ENCODE data around the gene TTC28.

The TTC28 gene

GRCh38 chr22:28601915-28602314 is 77.7 kb downstream of the TTC28 start:
- TF ChIP-seq MZF1 (tag by site-specific recombination; IDR thresholded peaks at IDR 0.05; ENCODE audit: borderline replicate concordance), result no peak
- TF ChIP-seq ZSCAN4 (tag by site-specific recombination; IDR thresholded peaks at IDR 0.05), result peak; percentile 5; the same call in 1 of the 2 replicates
- Histone ChIP-seq H3K9me3 (ENCODE audit: control insufficient read depth, insufficient read depth, low read depth, low read length) (no peaks in the 10 kb centered on the region), H3K4me1 (ENCODE audit: control insufficient read depth, insufficient read depth, low read length) (no peaks in the 10 kb centered on the region), H3K36me3 (ENCODE audit: control insufficient read depth in 2 of 2, insufficient read depth in 1 of 2, low read length in 2 of 2) (no peaks in the 10 kb centered on the region), H3K4me3 (ENCODE audit: low read depth, low read length) (no peak overlapping the region), H3K27ac (ENCODE audit: extremely low read depth, low read depth, low read length) (no peak overlapping the region)
- CTCF ChIA-PET, result interaction anchor here (0.6 to 3.4 kb wide), 15 partner anchors 11 to 644 kb away, joined by 3 to 131 read pairs (median 6); no protein-coding TSS in a partner anchor
- POLR2A ChIA-PET, result interaction anchor here (1.4 kb wide), 1 partner anchor 171 kb away, joined by 3 read pairs; the partner anchor contains the start of gene CCDC117

GRCh38 chr22:28600546-28601143 is 79.0 kb downstream of the TTC28 start:
- peak; percentile 89 for TF ChIP-seq ZBTB44 (tag by site-specific recombination; IDR thresholded peaks at IDR 0.05)
- no peak for TF ChIP-seq ZNF626 (tag by site-specific recombination; IDR thresholded peaks at IDR 0.05)
- TF ChIP-seq ZNF341 (tag by site-specific recombination; IDR thresholded peaks at IDR 0.05; ENCODE audit: low read depth), result no peak
- 0 out of 2 replicates have a peak, but pooled peaks have one; percentile 15 for TF ChIP-seq ZEB2 (tag by site-specific recombination; IDR thresholded peaks at IDR 0.05)
- TF ChIP-seq ZNF654 (tag by site-specific recombination; IDR thresholded peaks at IDR 0.05; ENCODE audit: low read depth), result peak; percentile 78
- Histone ChIP-seq H3K4me3 (ENCODE audit: low read depth, low read length) (no peak overlapping the region), H3K9me3 (ENCODE audit: control insufficient read depth, insufficient read depth, low read depth, low read length) (no peaks in the 10 kb centered on the region), H3K4me1 (ENCODE audit: control insufficient read depth, insufficient read depth, low read length) (no peaks in the 10 kb centered on the region), H3K36me3 (ENCODE audit: control insufficient read depth in 2 of 2, insufficient read depth in 1 of 2, low read length in 2 of 2) (no peaks in the 10 kb centered on the region), H3K27ac (ENCODE audit: extremely low read depth, low read depth, low read length) (no peak overlapping the region)
- ChIA-PET CTCF (interaction anchor here (0.6 to 3.4 kb wide), 48 partner anchors 8 to 674 kb away, joined by 3 to 131 read pairs (median 4); no protein-coding TSS in a partner anchor), POLR2A (interaction anchor here (1.4 kb wide), 2 partner anchors 85 to 172 kb away, joined by 3 read pairs; partner anchors contain the start of gene CCDC117)

- CTCF ChIA-PET, result interaction anchor here (0.5 to 3.4 kb wide), 32 partner anchors 9 to 608 kb away, joined by 3 to 131 read pairs (median 4); no protein-coding TSS in a partner anchor
- Histone ChIP-seq H3K27ac (ENCODE audit: extremely low read depth, low read depth, low read length) (no peak overlapping the region), H3K36me3 (ENCODE audit: control insufficient read depth in 2 of 2, insufficient read depth in 1 of 2, low read length in 2 of 2) (no peaks in the 10 kb centered on the region), H3K4me3 (ENCODE audit: low read depth, low read length) (no peak overlapping the region), H3K9me3 (ENCODE audit: control insufficient read depth, insufficient read depth, low read depth, low read length) (no peaks in the 10 kb centered on the region), H3K4me1 (ENCODE audit: control insufficient read depth, insufficient read depth, low read length) (no peaks in the 10 kb centered on the region)
- POLR2A ChIA-PET, result no interaction called here
- TF ChIP-seq ZNF274 (IDR thresholded peaks at IDR 0.05; ENCODE audit: low read length) (no peak), ZNF274 (tag by site-specific recombination; IDR thresholded peaks at IDR 0.05; ENCODE audit: borderline replicate concordance) (no peak), GLIS2 (tag by site-specific recombination; IDR thresholded peaks at IDR 0.05) (no peak), ZNF843 (tag by site-specific recombination; IDR thresholded peaks at IDR 0.05) (no peak), REPIN1 (tag by site-specific recombination; IDR thresholded peaks at IDR 0.05; ENCODE audit: low read depth) (no peak), ZFP37 (tag by site-specific recombination; IDR thresholded peaks at IDR 0.05) (no peak), ZBTB8A (tag by site-specific recombination; IDR thresholded peaks at IDR 0.05) (no peak), ZBTB49 (tag by site-specific recombination; IDR thresholded peaks at IDR 0.05; ENCODE audit: low read depth) (no peak), SALL2 (tag by site-specific recombination; IDR thresholded peaks at IDR 0.05; ENCODE audit: borderline replicate concordance) (no peak), ZBTB20 (tag by site-specific recombination; IDR thresholded peaks at IDR 0.05) (no peak), ZNF280D (tag by site-specific recombination; IDR thresholded peaks at IDR 0.05) (no peak), ZNF629 (tag by site-specific recombination; IDR thresholded peaks at IDR 0.05) (no peak), GLI4 (tag by site-specific recombination; IDR thresholded peaks at IDR 0.05) (no peak), ZNF366 (tag by site-specific recombination; conservative IDR thresholded peaks at IDR 0.05) (no peak), ZNF704 (tag by site-specific recombination; IDR thresholded peaks at IDR 0.05) (no peak)
Measured at GRCh38 chr22:28599693-28600092, 79.9 kb downstream of the TTC28 start.

Data from HEK293 (cell line).